GM21390 (cell line): ENCODE results near the gene TMEM217.

Source experiments
- ATAC-seq: cut with Tn5 transposase; IDR thresholded peaks from one replicate; pipeline ENCODE4 v1.9.1; 2021; ENCODE audit not compliant: unreplicated experiment

TMEM217 gene

GRCh38 chr6:37170273-37171200, 87.4 kb downstream of the TMEM217 start:
- ATAC-seq, result peak; percentile 3

- peak; percentile 64 for ATAC-seq
Measured at GRCh38 chr6:37169496-37170272, 88.3 kb downstream of the TMEM217 start, which contains the start of gene PIM1. TSS of gene PIM1 (plus strand) at chr6:37170152. CDS start at chr6:37170576, 424 bp downstream.

GRCh38 chr6:37168811-37169495, 89.0 kb downstream of the TMEM217 start:
- ATAC-seq, result no peak

- no peak for ATAC-seq
Measured at GRCh38 chr6:37168163-37168758, 89.7 kb downstream of the TMEM217 start.

GRCh38 chr6:37162740-37163139, 95.2 kb downstream of the TMEM217 start:
- ATAC-seq, result no peak
